ENCODE results near the gene TUBA3E.
"Not testable (repeated sequence)": the region's sequence is repeated elsewhere in the genome, so short reads cannot be mapped to it uniquely, and the experiment has no call there.

Gene TUBA3E

DNA sequence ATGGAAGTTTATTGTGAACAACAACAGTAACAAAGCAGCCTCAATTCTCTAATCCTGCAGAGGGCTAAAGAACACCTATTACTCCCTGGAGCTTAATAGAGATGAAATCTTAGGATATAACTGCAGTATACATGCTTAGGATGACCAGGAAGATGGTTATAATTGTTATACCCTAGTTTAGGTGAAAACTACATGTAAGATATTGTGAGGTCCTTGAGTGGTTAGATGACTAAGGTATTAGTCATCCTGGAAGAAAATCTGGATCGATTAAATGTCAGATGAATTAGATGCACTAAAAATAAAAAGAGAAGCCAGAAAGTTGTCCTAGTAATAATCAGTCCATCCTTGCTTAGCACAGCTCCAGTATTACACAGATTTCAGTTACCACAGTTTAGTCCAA, 22.3 kb upstream of the TUBA3E start:
- DNase-seq; POLR2A ChIA-PET; H3K27ac ChIP-seq (ENCODE audit: insufficient read depth in 1 of 2, low read depth in 1 of 2, low read length in 2 of 2, poor library complexity in 1 of 2, severe bottlenecking in 2 of 2): not testable (repeated sequence)

DNA sequence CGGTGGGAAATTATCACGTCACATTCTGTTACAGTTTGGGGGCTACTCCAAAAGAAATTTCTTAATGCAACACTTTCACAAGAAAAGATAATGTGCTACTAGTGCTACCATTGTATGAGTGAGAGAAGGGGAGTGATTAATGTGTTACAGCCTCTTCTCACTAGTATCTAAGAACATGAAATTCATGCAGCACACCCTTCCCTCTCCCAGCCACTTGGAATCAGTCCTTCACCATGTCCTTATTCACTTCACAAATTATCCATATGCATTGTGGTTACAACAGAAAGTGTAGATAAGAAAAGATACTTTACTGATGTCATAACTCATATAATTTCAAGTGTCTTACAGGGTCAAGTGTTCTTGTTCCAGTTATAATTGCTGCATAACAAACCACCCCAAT, 20.9 kb upstream of the TUBA3E start:
- POLR2A ChIA-PET; H3K36me3 ChIP-seq (ENCODE audit: control insufficient read depth in 4 of 4, insufficient read depth in 4 of 4, low read length in 3 of 4); H3K27me3 ChIP-seq (replicated peaks in 2 of 5; ENCODE audit: control insufficient read depth in 4 of 5, insufficient read depth in 5 of 5, low read length in 4 of 5); CTCF ChIA-PET; H3K4me3 ChIP-seq (ENCODE audit: control insufficient read depth in 1 of 7, extremely low read depth in 1 of 7, insufficient read depth in 4 of 7, low read depth in 2 of 7, low read length in 6 of 7); DNase-seq; H3K27ac ChIP-seq (ENCODE audit: insufficient read depth in 1 of 2, low read depth in 1 of 2, low read length in 2 of 2, poor library complexity in 1 of 2, severe bottlenecking in 2 of 2); H3K4me1 ChIP-seq (ENCODE audit: control extremely low read depth in 1 of 4, control insufficient read depth in 4 of 4, insufficient read depth in 4 of 4, low read length in 3 of 4); H3K9me3 ChIP-seq (ENCODE audit: control extremely low read depth in 1 of 5, control insufficient read depth in 4 of 5, insufficient read depth in 2 of 5, low read depth in 1 of 5, low read length in 4 of 5): not testable (repeated sequence)
- WGBS (ENCODE audit: insufficient coverage), result no CpG with 5 or more reads among the region's 2 CpGs

More for the DNA sequence above, 22.3 kb upstream of the TUBA3E start:
- H3K27me3 ChIP-seq (replicated peaks in 2 of 5; ENCODE audit: control insufficient read depth in 4 of 5, insufficient read depth in 5 of 5, low read length in 4 of 5); CTCF ChIA-PET; H3K4me1 ChIP-seq (ENCODE audit: control extremely low read depth in 1 of 4, control insufficient read depth in 4 of 4, insufficient read depth in 4 of 4, low read length in 3 of 4); H3K36me3 ChIP-seq (ENCODE audit: control insufficient read depth in 4 of 4, insufficient read depth in 4 of 4, low read length in 3 of 4); H3K4me3 ChIP-seq (ENCODE audit: control insufficient read depth in 1 of 7, extremely low read depth in 1 of 7, insufficient read depth in 4 of 7, low read depth in 2 of 7, low read length in 6 of 7); H3K9me3 ChIP-seq (ENCODE audit: control extremely low read depth in 1 of 5, control insufficient read depth in 4 of 5, insufficient read depth in 2 of 5, low read depth in 1 of 5, low read length in 4 of 5): not testable (repeated sequence)
- WGBS (ENCODE audit: insufficient coverage), result no CpG with 5 or more reads among the region's 1 CpG

DNA sequence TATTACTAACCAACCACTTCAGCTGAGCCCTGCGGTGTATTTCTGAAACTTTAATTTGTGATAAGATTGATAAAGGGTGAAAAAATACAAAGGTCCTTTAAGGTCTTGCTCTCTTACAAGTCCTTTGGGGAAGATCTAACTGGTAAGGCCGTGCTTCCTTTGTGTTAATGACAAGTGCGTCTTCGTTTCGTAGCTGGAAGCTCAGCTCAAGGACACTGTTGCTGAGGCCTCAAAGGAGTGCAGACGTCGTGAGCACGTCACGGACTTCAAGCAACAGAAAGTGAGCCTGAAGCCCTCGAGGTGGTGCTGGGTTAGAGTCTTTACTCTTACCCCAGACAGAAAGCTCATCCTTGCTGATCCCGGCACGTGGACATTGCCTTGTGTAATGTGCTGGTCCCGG, 8.8 kb upstream of the TUBA3E start:
- CTCF ChIA-PET, POLR2A ChIA-PET: not testable (repeated sequence)
- 90% methylated on average over 6 of the region's 13 CpGs for WGBS (ENCODE audit: insufficient coverage)

DNA sequence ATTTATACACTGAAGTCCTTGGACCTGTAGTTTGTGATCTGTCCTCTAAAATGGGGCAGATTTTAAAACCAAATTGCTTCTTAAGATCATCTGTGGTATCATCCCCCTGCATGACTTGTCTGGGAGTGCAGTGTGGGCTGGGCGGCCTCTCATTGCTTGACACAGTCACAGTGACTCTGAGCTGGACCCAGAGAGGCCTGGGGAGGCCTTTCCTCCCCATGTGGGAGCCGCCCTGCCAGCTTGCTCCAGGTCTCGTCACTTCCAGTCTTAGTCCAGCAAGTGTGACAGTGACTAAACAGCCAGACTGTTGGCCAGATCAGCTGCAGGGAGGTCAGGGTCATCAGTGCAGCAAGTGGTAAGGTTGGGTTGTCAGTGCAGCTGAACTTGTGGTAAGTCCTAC, 4.9 kb upstream of the TUBA3E start:
- H3K27me3 ChIP-seq (replicated peaks in 2 of 5; ENCODE audit: control insufficient read depth in 4 of 5, insufficient read depth in 5 of 5, low read length in 4 of 5); H3K4me3 ChIP-seq (ENCODE audit: control insufficient read depth in 1 of 7, extremely low read depth in 1 of 7, insufficient read depth in 4 of 7, low read depth in 2 of 7, low read length in 6 of 7); H3K36me3 ChIP-seq (ENCODE audit: control insufficient read depth in 4 of 4, insufficient read depth in 4 of 4, low read length in 3 of 4); H3K4me1 ChIP-seq (ENCODE audit: control extremely low read depth in 1 of 4, control insufficient read depth in 4 of 4, insufficient read depth in 4 of 4, low read length in 3 of 4); H3K9me3 ChIP-seq (ENCODE audit: control extremely low read depth in 1 of 5, control insufficient read depth in 4 of 5, insufficient read depth in 2 of 5, low read depth in 1 of 5, low read length in 4 of 5); DNase-seq; H3K27ac ChIP-seq (ENCODE audit: insufficient read depth in 1 of 2, low read depth in 1 of 2, low read length in 2 of 2, poor library complexity in 1 of 2, severe bottlenecking in 2 of 2); POLR2A ChIA-PET; CTCF ChIA-PET: not testable (repeated sequence)
- 100% methylated on average over 1 of the region's 3 CpGs for WGBS (ENCODE audit: insufficient coverage)

More for the DNA sequence above, 8.8 kb upstream of the TUBA3E start:
- H3K36me3 ChIP-seq (ENCODE audit: control insufficient read depth in 4 of 4, insufficient read depth in 4 of 4, low read length in 3 of 4); H3K4me1 ChIP-seq (ENCODE audit: control extremely low read depth in 1 of 4, control insufficient read depth in 4 of 4, insufficient read depth in 4 of 4, low read length in 3 of 4); H3K9me3 ChIP-seq (ENCODE audit: control extremely low read depth in 1 of 5, control insufficient read depth in 4 of 5, insufficient read depth in 2 of 5, low read depth in 1 of 5, low read length in 4 of 5); DNase-seq; H3K4me3 ChIP-seq (ENCODE audit: control insufficient read depth in 1 of 7, extremely low read depth in 1 of 7, insufficient read depth in 4 of 7, low read depth in 2 of 7, low read length in 6 of 7); H3K27ac ChIP-seq (ENCODE audit: insufficient read depth in 1 of 2, low read depth in 1 of 2, low read length in 2 of 2, poor library complexity in 1 of 2, severe bottlenecking in 2 of 2): not testable (repeated sequence)
- peaks cover 0 to 13% (median 2%) of the 10 kb centered on the region in 5 experiments for H3K27me3 ChIP-seq (replicated peaks in 2 of 5; ENCODE audit: control insufficient read depth in 4 of 5, insufficient read depth in 5 of 5, low read length in 4 of 5)

DNA sequence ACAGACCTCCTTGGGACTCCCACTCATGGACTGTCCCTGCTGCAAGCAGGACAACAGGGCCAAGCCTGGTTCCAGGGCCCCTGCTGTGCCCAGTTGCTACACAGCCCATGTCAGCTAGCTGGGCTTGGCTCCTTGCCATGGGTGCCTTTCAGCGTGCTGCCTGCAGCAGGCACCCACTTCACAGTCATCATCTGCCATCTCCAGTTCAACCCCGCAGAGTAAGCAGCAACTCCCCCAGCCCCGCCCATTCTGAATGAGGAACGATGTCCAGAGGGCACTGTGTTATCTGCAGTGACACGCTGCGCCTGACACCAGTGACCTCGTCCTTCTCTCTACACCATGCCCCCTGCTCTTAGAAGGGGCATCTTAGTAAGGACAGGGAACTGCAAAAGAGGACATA, 4.3 kb upstream of the TUBA3E start:
- peak in 2 of 3 donors; percentile 5 to 25 for DNase-seq
- H3K36me3 ChIP-seq (ENCODE audit: control insufficient read depth in 4 of 4, insufficient read depth in 4 of 4, low read length in 3 of 4); H3K4me3 ChIP-seq (ENCODE audit: control insufficient read depth in 1 of 7, extremely low read depth in 1 of 7, insufficient read depth in 4 of 7, low read depth in 2 of 7, low read length in 6 of 7); CTCF ChIA-PET; H3K27ac ChIP-seq (ENCODE audit: insufficient read depth in 1 of 2, low read depth in 1 of 2, low read length in 2 of 2, poor library complexity in 1 of 2, severe bottlenecking in 2 of 2); POLR2A ChIA-PET; H3K9me3 ChIP-seq (ENCODE audit: control extremely low read depth in 1 of 5, control insufficient read depth in 4 of 5, insufficient read depth in 2 of 5, low read depth in 1 of 5, low read length in 4 of 5); H3K4me1 ChIP-seq (ENCODE audit: control extremely low read depth in 1 of 4, control insufficient read depth in 4 of 4, insufficient read depth in 4 of 4, low read length in 3 of 4); H3K27me3 ChIP-seq (replicated peaks in 2 of 5; ENCODE audit: control insufficient read depth in 4 of 5, insufficient read depth in 5 of 5, low read length in 4 of 5): not testable (repeated sequence)
- no CpG with 5 or more reads among the region's 7 CpGs for WGBS (ENCODE audit: insufficient coverage)

DNA sequence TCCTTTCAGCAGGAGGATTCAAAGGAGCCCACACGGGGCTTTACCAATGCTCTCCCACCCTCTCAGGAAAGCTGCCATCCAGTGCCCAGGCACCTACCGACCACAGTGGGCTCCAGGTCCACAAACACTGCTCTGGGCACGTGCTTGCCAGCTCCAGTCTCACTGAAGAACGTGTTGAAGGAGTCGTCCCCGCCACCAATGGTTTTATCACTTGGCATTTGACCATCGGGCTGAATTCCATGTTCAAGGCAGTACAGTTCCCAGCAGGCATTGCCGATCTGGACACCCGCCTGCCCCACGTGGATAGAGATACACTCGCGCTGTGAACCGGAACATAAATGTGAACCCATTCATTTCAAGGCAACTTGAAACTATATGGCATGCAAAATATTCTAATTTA, 2.2 kb downstream of the TUBA3E start:
- H3K27ac ChIP-seq (ENCODE audit: insufficient read depth in 1 of 2, low read depth in 1 of 2, low read length in 2 of 2, poor library complexity in 1 of 2, severe bottlenecking in 2 of 2); CTCF ChIA-PET; H3K9me3 ChIP-seq (ENCODE audit: control extremely low read depth in 1 of 5, control insufficient read depth in 4 of 5, insufficient read depth in 2 of 5, low read depth in 1 of 5, low read length in 4 of 5); H3K36me3 ChIP-seq (ENCODE audit: control insufficient read depth in 4 of 4, insufficient read depth in 4 of 4, low read length in 3 of 4); H3K4me3 ChIP-seq (ENCODE audit: control insufficient read depth in 1 of 7, extremely low read depth in 1 of 7, insufficient read depth in 4 of 7, low read depth in 2 of 7, low read length in 6 of 7); H3K4me1 ChIP-seq (ENCODE audit: control extremely low read depth in 1 of 4, control insufficient read depth in 4 of 4, insufficient read depth in 4 of 4, low read length in 3 of 4); H3K27me3 ChIP-seq (replicated peaks in 2 of 5; ENCODE audit: control insufficient read depth in 4 of 5, insufficient read depth in 5 of 5, low read length in 4 of 5); DNase-seq; POLR2A ChIA-PET: not testable (repeated sequence)
- no CpG with 5 or more reads among the region's 13 CpGs for WGBS (ENCODE audit: insufficient coverage)

DNA sequence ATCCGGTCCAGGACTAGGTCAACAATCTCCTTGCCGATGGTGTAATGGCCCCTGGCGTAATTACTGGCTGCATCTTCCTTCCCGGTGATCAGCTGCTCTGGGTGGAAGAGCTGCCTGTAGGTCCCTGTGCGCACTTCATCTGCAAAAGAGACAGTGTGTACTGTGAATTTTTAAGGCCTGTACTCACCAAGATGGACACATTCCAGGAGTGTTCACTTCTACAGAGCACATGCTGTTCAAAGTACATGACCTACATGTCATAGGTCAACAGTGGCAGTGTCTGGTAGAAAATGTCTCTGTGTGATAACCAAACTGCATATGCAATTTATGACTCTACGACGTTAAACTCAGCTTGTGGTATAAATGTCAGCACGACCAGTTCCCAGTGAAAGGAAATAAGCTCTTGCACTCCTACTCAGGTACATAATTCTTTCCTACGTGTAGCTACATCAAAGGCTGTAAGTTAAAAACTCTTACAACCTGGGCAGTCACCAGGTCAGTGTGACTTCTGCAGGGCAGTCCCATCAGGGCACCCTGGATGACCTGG, 3.1 kb downstream of the TUBA3E start:
- DNase-seq; CTCF ChIA-PET; H3K36me3 ChIP-seq (ENCODE audit: control insufficient read depth in 4 of 4, insufficient read depth in 4 of 4, low read length in 3 of 4); H3K9me3 ChIP-seq (ENCODE audit: control extremely low read depth in 1 of 5, control insufficient read depth in 4 of 5, insufficient read depth in 2 of 5, low read depth in 1 of 5, low read length in 4 of 5); H3K27me3 ChIP-seq (replicated peaks in 2 of 5; ENCODE audit: control insufficient read depth in 4 of 5, insufficient read depth in 5 of 5, low read length in 4 of 5); H3K4me3 ChIP-seq (ENCODE audit: control insufficient read depth in 1 of 7, extremely low read depth in 1 of 7, insufficient read depth in 4 of 7, low read depth in 2 of 7, low read length in 6 of 7); H3K4me1 ChIP-seq (ENCODE audit: control extremely low read depth in 1 of 4, control insufficient read depth in 4 of 4, insufficient read depth in 4 of 4, low read length in 3 of 4); H3K27ac ChIP-seq (ENCODE audit: insufficient read depth in 1 of 2, low read depth in 1 of 2, low read length in 2 of 2, poor library complexity in 1 of 2, severe bottlenecking in 2 of 2); POLR2A ChIA-PET: not testable (repeated sequence)
- 100% methylated on average over 2 of the region's 9 CpGs for WGBS (ENCODE audit: insufficient coverage)

All from common myeloid progenitor, CD34-positive (primary cell).